Erythroblast (primary cell): ENCODE measurements around the gene DIP2A.

Experiments used
- GATA1 ChIP-seq: IDR thresholded peaks from 2 replicates; pipeline ENCODE4 v1.6.1; 2011; ENCODE audit warnings: low read depth, mild to moderate bottlenecking, control low read depth, low read length, moderate library complexity
- POLR2A ChIP-seq: IDR thresholded peaks from 2 replicates; pipeline ENCODE4 v1.6.1; 2011; ENCODE audit warnings: mild to moderate bottlenecking, low read length

GRCh38 chr21:46544003-46544402 is 85.3 kb downstream of the DIP2A start:
- TF ChIP-seq POLR2A = no peak
- TF ChIP-seq GATA1 = no peak
